HG02981 (cell line): Measurements from ENCODE around the gene GPC2.
"Not testable (repeated sequence)": the region's sequence is repeated elsewhere in the genome, so short reads cannot be mapped to it uniquely, and the experiment has no call there.

Source experiments
- ATAC-seq: cut with Tn5 transposase; IDR thresholded peaks from one replicate; pipeline ENCODE4 v1.9.1; 2021; ENCODE audit warnings: mild to moderate bottlenecking, moderate library complexity; ENCODE audit not compliant: unreplicated experiment

The GPC2 gene

GRCh38 chr7:100177045-100178001, at the start of gene GPC2, which contains the start of gene STAG3:
Gene GPC2, minus strand, starts transcription at chr7:100177381. Its CDS starts 182 bp downstream, at chr7:100177199.
Gene STAG3, plus strand, starts transcription at chr7:100177918. Its CDS starts 2,639 bp downstream, at chr7:100180557.
- peak; percentile 89 for ATAC-seq

GRCh38 chr7:100224891-100225290, 47.7 kb upstream of the GPC2 start:
- not testable (repeated sequence) for ATAC-seq

- not testable (repeated sequence) for ATAC-seq
Observed at GRCh38 chr7:100223376-100223927, 46.3 kb upstream of the GPC2 start.

GRCh38 chr7:100222445-100223132, 45.4 kb upstream of the GPC2 start:
- ATAC-seq = no peak

GRCh38 chr7:100221767-100222444, 44.7 kb upstream of the GPC2 start:
- no peak for ATAC-seq

GRCh38 chr7:100221231-100221718, 44.1 kb upstream of the GPC2 start:
- ATAC-seq = peak; percentile 47

GRCh38 chr7:100220586-100221230, 43.5 kb upstream of the GPC2 start:
- ATAC-seq = no peak

- not testable (repeated sequence) for ATAC-seq
Observed at GRCh38 chr7:100219801-100220585, 42.8 kb upstream of the GPC2 start, which contains the start of gene PVRIG. Gene PVRIG, plus strand, starts transcription at chr7:100219949. Its CDS starts 22 bp downstream, at chr7:100219971.

- no peak for ATAC-seq
Observed at GRCh38 chr7:100219271-100219737, 42.1 kb upstream of the GPC2 start.

- peak; percentile 5 for ATAC-seq
Observed at GRCh38 chr7:100217934-100218333, 40.8 kb upstream of the GPC2 start.

- ATAC-seq = no peak
Observed at GRCh38 chr7:100215895-100216294, 38.7 kb upstream of the GPC2 start.

GRCh38 chr7:100214356-100214755, 37.2 kb upstream of the GPC2 start:
- ATAC-seq = not testable (repeated sequence)

- ATAC-seq = no peak
Observed at GRCh38 chr7:100213672-100214071, 36.5 kb upstream of the GPC2 start.

GRCh38 chr7:100212631-100213286, 35.6 kb upstream of the GPC2 start:
- ATAC-seq = no peak

GRCh38 chr7:100211342-100211780, 34.2 kb upstream of the GPC2 start:
- peak; percentile 45 for ATAC-seq

GRCh38 chr7:100210805-100211204, 33.6 kb upstream of the GPC2 start:
- ATAC-seq = no peak

GRCh38 chr7:100209493-100209892, 32.3 kb upstream of the GPC2 start:
- no peak for ATAC-seq

- peak; percentile 69 for ATAC-seq
Observed at GRCh38 chr7:100208911-100209408, 31.8 kb upstream of the GPC2 start.
